KOPT-K1 (cell line): ENCODE measurements around the gene KNDC1.

Experiments used
- H3K27ac ChIP-seq: fragments of 200-600 bp; sonication (generic); 2 replicates; pipeline ENCODE4 v1.5.1; 2016; ENCODE audit warnings: antibody characterized with exemption, mild to moderate bottlenecking, low read depth, low read length; ENCODE audit not compliant: poor library complexity, severe bottlenecking
- H3K36me3 ChIP-seq: fragments of 200-600 bp; sonication (generic); 2 replicates; pipeline ENCODE4 v1.5.1; 2017; ENCODE audit warnings: antibody characterized with exemption, mild to moderate bottlenecking, low read length, moderate library complexity; ENCODE audit not compliant: insufficient read depth
- H3K9me3 ChIP-seq: fragments of 200-600 bp; sonication (generic); 2 replicates; pipeline ENCODE4 v1.5.1; 2017; ENCODE audit warnings: antibody characterized with exemption, low read length, mild to moderate bottlenecking; ENCODE audit not compliant: insufficient read depth, poor library complexity, severe bottlenecking

KNDC1 gene

DNA sequence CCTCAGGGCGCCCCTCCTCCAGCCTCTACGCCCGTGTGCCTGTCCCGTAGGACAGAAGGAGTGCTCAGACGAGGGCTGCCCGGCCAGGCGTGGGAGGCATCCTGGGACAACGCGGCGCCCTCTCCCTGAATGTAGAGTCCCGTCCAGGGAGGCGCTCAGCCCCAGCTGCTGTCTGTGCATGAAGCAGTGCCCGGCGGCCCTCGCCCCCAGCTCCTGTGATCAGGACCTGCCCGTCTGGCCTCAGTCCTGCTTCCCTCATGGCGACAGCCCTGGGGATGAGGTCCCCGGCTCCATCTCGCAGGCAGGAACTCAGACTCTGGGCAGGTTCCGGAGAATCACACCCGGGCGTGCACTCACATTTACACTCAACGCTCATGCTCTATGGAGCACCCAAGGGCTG, 45.1 kb downstream of the KNDC1 start:
- H3K36me3 ChIP-seq: no peaks in the 10 kb centered on the region
- H3K9me3 ChIP-seq: no peaks in the 10 kb centered on the region

GRCh38 chr10:133206356-133207040, 46.5 kb downstream of the KNDC1 start:
- Histone ChIP-seq H3K36me3 (no peaks in the 10 kb centered on the region), H3K9me3 (no peaks in the 10 kb centered on the region), H3K27ac (no peak overlapping the region)

More for the DNA sequence above, 45.1 kb downstream of the KNDC1 start:
- H3K27ac ChIP-seq: no peak overlapping the region

GRCh38 chr10:133207041-133207600, 47.1 kb downstream of the KNDC1 start:
- no peaks in the 10 kb centered on the region for H3K9me3 ChIP-seq

DNA sequence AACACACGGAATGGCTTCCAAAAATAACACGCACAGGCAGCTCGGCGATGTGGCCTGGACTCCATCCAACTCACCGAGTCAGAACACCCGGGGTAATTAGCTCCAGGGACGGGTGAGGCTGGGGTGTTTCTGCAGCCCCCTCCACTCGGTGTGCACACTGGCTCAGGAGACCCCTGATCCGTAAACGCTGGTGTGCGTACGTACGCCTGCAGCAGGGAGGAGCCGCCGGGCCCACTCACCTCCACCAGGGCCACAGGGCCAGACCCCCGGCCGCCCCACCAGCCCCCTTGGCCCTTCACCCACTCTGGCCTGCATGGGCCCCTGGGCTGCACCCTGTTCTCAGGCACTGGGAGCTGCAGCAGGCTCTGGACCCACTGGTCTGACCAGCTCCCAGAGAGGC, 47.6 kb downstream of the KNDC1 start:
- H3K36me3 ChIP-seq: no peaks in the 10 kb centered on the region
- H3K9me3 ChIP-seq: no peaks in the 10 kb centered on the region
- H3K27ac ChIP-seq: no peak overlapping the region

More at GRCh38 chr10:133207041-133207600, 47.1 kb downstream of the KNDC1 start:
- H3K36me3 ChIP-seq: no peaks in the 10 kb centered on the region
- no peak overlapping the region for H3K27ac ChIP-seq

DNA sequence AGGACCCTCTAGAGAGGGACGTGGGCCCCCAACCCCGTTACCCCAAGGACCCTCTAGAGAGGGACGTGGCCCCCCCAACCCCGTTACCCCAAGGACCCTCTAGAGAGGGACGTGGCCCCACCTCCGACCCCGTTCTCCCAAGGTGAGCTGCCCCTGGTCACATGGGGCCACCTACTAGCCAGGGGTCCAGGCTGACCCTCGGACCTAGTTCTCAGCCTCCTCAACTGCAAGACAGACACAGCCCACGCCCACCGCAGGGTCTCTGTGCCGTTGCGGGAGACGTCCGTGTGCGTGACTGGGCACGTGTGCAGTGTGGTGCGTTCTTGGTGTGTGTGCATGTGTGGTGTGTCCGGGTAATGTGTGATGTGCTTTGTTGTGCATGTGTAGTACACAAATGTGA, 48.4 kb downstream of the KNDC1 start:
- Histone ChIP-seq H3K9me3 (no peaks in the 10 kb centered on the region), H3K27ac (no peak overlapping the region), H3K36me3 (no peaks in the 10 kb centered on the region)

- no peak overlapping the region for H3K27ac ChIP-seq
- no peaks in the 10 kb centered on the region for H3K36me3 ChIP-seq
- H3K9me3 ChIP-seq: no peaks in the 10 kb centered on the region
These were observed 49.1 kb downstream of the KNDC1 start for GRCh38 chr10:133209117-133209516.

DNA sequence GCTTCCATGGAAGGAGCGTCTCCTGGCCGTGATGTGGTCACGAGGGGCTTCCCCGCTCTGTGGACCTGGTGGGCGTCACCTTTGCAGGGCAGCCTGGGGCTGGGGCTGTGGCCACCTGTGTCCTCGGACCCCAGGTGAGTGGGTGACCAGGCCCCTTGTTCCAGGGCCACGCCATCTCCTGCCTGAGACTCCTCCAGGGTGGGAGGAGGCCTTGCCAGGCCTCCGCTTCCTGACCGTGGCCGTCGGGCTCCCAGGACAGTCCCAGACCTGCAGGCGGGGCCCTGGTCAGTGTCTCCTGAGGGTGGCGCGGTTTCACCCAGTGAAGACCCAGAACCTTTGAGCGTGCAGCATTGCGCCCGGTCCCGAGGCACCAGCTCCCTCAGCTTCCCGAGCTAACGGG, 49.6 kb downstream of the KNDC1 start:
- no peak overlapping the region for H3K27ac ChIP-seq
- no peaks in the 10 kb centered on the region for H3K36me3 ChIP-seq
- no peaks in the 10 kb centered on the region for H3K9me3 ChIP-seq

DNA sequence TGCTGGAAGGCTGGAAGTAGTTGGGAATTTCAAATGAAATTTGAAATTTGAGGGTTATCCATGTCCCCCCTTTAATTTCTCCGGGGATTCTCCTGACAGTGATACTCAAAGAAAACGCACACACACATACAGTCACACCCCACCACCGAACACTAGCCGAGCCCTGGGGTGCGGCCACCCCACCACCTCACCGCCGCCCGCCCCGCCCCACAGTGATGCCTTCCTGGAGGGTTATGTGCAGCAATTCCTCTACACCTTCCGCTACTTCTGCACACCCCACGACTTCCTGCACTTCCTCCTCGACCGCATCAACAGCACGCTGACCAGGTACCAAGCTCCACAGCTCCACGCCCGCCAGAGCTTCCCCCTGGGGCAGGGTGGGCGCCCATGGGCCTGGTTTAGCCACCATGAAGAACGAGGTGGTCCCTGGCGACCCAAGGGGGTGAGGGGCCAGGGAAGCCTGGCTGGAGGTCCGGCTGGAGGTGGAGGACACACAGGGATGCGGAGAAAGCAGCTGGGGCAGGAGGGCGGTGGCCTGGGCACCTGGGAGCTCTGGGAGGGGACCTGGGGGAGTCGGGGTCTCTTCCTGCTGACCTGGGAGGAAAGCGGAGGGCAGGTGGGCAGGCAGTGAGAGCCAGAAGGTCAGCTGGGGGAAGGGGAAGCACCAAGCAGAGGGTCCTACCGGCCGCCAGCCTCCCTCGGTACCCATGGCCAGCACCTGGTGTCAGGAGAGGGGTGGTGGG, 50.5 kb downstream of the KNDC1 start:
- no peaks in the 10 kb centered on the region for H3K9me3 ChIP-seq
- H3K36me3 ChIP-seq: no peaks in the 10 kb centered on the region
- H3K27ac ChIP-seq: no peak overlapping the region

DNA sequence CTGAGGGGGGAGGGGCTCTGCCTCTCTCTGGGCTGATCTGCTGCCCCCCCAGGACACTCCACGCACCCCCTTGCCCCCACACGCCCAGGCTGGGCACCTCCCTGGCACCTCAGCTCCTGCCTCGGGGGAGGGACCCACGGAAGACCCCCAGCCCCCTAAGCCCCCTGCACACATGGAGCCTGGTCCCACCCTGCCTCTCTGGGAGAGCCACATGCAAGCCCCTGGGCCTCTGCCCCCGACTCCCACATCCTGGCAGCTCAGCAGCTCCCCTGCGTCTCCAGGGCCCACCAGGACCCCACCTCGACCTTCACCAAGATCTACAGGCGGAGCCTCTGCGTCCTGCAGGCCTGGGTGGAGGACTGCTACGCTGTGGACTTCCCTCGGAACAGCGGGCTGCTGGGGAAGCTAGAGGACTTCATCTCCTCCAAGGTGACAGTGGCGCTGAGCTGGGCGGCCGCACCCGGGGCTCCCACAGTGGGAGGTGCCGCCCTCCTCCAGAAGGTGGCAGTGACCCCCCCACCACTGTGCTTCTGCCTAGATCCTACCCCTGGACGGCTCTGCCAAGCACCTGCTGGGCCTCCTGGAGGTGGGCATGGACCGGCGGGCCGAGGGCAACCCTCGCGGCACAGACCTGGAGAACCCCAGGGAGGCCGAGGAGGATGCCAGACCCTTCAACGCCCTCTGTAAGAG, 51.3 kb downstream of the KNDC1 start:
- Histone ChIP-seq H3K9me3 (no peaks in the 10 kb centered on the region), H3K36me3 (no peaks in the 10 kb centered on the region), H3K27ac (no peak overlapping the region)

GRCh38 chr10:133211959-133212852, 52.2 kb downstream of the KNDC1 start:
- no peak overlapping the region for H3K27ac ChIP-seq
- no peaks in the 10 kb centered on the region for H3K36me3 ChIP-seq
- no peaks in the 10 kb centered on the region for H3K9me3 ChIP-seq

GRCh38 chr10:133212853-133213494, 53.0 kb downstream of the KNDC1 start:
- Histone ChIP-seq H3K27ac (no peak overlapping the region), H3K36me3 (no peaks in the 10 kb centered on the region), H3K9me3 (no peaks in the 10 kb centered on the region)

DNA sequence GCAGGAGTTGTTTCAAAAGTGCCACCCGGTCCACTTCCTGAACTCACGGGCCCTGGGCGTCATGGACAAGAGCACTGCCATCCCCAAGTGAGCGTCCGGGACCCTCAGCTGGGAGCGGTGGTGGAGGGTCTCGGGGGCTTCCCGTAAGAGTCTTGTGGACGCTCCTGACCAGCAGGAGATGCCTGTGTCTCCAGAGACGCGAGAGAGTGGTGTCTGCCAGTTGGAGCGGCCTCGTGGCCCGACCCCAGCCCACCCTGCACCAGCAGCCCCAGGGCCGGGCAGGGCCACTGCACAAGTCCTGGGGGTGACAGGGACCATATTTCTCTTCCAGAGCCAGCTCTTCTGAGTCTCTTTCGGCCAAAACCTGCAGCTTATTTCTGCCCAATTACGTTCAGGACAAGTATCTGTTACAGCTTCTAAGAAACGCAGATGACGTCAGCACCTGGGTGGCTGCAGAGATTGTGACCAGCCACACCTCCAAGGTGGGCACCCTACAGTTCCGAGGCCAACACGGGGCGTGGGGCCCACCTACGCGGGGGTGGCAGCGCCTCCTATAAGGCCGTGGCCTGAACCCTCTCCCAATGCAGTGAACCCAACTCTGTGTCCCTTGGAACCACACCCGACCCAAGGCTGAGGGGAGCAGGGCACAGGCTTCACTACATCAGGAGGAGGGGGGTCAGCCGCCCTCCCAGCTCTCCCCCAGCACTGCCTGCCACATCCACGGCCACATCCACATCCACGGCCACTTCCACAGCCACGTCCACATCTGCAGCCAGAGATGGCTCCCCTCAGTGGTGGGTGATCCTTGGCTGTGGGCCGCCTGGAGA, 53.8 kb downstream of the KNDC1 start:
- Histone ChIP-seq H3K36me3 (no peaks in the 10 kb centered on the region), H3K27ac (no peak overlapping the region), H3K9me3 (no peaks in the 10 kb centered on the region)
